Stimulated activated CD4-positive, alpha-beta T cell treated with anti-CD3 and anti-CD28 coated beads, Interleukin-4, amount 100 ng/mL, for 1 hour (primary cell): ENCODE results near the gene LINGO3.
A peak's percentile ranks its signal among the peaks of the same experiment; 100 is the strongest.

ENCODE experiments used
- DNase-seq: peaks from one replicate; pipeline ENCODE4 v3.0.0-alpha.2; 2020

Gene LINGO3

DNA sequence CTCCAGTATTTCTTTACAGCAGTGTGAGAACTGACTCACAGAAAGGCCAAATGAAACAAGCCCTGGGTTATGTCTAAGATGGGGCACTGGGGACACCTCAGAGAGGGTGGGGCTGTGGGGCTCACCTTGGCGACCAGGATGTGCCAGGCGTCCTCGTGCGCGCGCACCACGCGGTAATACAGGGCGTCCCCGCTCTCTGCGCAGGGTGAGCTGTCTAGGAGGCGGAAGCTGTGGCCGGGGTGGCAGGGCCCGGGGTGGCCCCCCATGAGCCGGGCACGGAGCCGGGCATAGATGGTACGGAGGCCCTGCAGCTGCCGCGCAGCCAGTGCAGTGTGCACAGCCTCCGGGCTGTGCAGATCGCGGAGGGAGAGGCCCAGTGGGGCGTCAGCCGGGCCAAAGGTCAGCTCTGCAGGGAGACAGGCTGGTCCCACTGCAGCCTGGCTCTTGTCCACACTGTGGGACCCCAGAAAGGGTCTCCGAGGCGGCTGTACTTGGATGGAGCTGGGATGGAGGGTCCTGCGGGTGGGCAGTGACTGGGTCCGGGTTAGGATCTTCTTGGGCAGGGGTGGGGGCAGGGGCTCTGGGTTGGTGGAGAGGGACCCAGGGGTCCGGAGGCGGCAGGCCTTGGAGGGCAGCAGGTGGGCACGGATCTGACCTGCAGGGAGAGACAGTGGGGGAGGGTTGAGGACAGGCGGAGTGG is 29.3 kb downstream of the LINGO3 start:
- DNase-seq, result no peak

DNA sequence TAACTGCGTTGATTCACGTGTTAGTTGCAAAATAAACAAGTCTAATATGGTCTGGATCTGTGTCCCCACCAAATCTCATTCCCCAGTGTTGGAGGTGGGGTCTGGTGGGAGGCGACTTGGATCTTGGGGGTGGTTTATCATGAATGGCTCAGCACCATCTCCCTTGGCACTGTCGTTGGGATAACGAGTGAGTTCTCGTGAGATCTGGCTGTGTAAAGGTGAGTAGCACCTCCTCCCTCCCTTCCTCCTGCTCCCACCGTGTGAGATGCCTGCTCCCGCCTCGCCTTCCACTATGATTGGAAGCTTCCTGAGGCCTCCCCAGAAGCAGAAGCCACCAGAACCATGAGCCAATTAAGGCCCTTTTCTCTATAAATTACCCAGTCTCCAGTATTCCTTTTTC is 30.8 kb downstream of the LINGO3 start:
- no peak for DNase-seq

DNA sequence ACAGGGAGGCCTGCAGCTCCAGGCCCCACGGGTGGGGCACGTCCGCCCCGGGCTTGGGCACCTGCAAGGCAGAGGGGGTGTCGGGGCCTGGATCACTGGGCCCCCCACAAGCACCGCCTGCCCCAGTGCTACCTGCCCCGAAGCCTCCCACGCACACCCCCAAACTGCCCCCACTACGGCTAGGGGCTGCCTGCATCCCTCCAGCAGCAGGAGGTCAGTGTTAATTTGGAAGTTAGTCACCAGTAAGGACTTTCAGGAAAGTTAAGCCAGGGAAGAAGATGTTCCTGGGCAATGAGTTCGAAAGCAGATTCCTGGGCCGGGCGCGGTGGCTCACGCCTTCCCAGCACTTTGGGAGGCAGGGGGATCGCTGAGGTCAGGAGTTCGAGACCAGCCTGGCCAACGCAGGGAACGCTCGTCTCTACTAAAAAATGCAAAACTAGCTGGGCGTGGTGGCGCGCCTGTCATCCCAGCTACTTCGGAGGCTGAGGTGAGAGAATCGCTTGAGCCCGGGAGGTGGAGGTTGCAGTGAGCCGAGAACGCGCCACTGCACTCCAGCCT is 31.4 kb downstream of the LINGO3 start:
- no peak for DNase-seq

DNA sequence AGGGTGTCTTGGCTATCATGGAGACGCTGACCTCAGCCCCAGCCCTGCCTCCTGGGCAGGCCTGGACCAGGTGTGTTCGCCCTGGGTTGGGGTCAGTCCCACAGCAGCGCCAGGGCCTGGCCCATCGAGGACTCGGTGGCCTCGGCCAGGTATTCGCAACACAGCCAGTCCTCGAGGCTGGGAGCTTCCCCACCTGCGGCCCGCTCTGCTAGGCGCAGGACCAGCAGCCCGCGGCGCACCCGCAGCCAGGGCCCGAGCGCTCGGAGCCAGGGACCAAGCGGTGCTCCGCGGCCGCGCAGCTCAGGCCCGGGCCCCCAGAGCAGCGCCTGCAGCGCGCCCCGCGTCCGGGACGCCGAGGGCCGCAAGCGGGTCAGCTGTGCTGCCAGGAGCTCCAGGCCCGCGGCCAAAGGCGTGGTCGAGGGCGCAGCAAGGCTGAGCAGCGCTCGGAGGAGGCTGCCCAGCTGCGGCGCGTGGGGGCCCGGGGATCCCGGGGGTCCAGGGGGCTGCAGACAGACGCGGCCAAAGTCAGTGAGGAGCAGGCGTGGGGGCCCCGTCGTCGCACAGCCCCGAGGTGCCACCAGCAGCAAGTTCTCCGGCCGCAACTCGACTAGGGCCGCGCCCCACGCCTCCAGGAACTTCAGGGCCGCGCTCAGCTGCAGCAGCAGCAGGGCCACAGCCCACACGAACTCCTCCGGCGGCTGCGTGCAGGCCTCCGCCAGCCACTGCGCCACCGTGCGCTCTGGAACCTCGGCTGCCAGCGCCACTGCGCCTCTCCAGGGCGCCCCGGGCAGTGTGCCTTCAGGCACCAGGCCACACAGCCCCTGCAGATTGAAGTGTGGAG is 32.1 kb downstream of the LINGO3 start:
- no peak for DNase-seq

DNA sequence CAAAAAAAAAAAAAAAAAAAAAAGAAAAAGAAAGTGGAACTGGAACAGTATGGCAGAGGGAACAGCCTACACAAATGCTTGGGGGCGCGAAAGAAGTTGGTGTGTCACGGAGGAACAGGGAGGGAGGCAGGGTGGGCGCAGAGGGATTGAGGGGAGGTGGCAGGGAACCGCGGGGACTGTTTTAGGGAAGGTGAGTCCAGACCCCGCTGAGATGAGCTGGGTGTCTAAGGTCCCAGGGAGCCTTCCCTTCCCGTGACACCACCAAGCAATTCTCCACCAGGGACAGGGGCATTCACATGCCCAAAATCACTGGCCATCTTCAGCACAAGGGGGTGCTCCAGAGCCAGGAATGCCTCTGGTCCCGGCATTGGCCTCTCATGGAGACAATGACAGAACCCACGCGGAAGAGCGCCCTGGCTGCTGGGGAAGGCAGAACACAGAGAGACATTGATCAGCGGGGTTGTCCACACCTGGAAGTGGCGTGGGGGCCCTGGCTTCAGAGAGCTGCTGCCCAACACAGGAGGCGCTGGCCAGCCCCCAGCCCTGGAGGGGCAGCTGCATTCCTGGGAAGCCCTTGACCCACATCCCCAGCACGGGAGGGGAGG is 32.9 kb downstream of the LINGO3 start:
- peak; percentile 41 for DNase-seq

DNA sequence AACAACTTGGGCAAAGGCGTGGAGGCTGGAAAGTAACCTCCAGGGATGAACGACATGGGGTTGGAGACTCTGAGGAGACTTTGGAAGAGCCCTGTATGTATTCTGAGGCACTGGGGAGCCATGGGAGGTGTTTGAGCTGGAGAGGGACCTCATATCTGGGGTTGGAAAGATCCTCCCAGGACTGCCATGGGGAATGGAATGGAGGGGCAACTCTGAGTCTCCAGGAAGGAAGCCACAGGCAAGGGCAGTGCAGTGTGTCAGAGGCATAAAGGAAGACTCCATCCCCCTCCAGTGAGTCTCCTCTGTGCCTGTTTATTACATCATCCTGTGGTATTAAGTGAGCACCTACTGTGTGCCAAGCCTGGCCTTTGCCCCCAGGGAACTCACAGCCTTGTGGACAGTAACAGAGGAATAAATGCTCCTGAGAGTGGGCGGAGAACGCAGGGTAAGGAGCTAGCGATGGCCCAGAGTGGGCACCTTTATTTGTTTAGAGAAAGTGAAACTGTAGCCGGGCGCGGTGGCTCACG is 33.7 kb downstream of the LINGO3 start:
- DNase-seq, result no peak

DNA sequence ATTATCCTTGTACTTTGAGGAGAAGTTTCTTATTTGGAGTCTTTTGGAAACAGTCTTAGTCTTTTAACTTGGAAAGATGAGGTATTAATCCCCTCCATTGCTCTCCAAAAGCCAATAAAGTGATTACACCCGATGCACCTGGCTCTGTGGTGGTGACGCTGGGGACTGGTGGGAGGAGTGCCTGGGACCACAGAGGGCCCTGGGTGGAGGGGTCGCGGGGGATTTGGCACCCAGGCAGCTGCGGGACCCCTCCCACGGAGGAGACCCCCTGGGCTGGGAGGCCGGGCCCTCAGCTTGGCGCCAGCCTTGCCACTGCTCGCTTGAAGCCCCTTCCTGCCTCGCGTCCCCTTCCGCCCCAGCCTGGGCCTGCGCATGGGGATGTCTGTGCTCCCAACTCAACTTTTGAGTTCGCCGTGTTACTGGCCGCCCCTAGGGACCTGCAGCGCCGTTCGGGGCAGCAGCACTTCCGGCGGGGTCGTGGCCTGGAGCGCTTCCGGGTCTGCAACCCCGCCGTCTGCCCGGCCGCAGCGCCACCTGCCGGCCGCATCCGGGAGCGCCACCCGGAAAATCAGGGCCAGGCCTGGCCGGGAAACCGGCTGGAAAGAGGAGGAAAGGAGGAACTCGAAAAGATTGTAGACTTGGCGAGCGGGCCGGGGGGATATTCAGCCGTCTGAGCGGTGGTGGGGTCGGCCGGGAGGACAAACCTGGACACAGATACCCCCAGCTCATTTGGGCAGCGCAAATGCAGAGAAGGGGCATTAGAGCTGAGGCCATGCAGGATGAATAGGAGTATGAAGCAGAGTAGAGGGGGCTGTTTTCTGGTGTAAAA is 34.4 kb downstream of the LINGO3 start:
- DNase-seq, result peak; percentile 72

DNA sequence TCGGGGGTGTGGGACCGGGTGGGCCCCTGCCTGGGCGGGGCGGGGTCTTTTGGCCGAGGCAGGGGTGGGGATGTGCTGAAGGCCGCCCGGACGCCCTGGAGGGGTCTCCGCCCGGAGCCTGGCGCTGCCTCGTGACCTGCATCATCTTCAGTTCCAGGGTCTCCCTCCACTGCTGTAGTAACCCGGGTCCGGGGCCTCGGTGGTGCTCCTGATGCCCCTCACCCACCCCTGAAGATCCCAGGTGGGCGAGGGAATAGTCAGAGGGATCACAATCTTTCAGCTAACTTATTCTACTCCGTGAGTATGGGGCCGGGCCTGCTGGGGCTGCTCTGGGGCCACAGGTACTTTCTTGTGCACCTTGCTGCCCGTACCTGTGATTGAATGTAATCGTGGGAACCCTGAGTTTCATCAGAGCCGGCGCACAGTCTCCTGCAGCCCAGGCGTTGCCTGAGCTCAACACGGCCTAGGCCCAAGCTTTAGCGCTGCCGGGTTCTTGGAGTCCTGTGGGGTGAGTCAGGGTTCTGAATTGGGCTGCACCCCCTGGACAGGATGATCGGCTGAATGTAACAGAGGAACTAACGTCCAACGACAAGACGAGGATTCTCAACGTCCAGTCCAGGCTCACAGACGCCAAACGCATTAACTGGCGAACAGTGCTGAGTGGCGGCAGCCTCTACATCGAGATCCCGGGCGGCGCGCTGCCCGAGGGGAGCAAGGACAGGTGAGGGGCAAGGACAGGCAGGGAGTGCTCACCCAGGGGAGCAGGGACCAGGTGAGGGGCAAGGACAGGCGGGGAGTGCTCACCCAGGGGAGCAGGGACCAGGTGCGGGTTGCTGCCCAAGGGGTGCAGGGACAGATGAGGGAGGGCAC is 36.5 kb downstream of the LINGO3 start:
- DNase-seq, result no peak

DNA sequence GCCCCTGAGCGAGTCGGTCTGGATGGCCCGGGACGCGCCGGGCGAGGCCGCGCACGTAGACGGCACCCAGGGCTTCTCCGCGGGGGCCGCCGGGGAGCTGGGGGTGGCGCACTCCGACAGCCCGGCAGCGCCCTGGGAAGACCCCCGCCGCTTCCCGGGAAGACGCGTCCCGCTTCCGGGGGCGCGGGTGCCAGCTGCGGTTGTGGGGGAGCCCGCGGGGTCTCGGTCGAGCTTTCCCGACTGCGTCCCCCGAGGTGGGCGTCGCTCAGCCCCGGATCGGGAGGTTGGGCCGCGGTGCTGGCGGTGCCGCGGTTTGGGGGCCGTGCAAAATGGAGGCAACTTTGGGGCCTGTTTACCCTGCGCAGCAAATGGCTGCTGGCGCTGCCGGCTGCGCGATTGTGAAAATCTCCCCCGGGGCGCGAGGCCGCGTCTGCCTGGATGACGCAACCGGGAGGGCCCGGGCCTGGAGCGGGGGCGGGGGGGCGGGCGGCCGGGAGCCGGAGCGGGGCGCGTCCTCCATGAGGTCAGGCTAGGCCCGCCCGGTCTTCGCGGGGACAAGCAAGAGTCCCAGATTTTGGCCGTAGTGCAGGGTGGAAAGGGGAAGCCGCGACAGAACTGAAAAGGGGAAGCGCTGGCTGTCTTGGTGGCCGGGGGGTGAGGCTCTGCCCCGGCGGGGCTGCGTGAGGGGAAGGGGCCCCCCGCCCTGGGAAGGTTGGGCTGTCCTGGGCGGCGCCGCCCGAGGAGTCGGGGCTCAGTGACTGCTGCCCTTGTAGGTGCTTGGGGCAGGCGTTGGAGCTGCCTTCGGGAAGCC is 37.3 kb downstream of the LINGO3 start:
- peak; percentile 79 for DNase-seq

DNA sequence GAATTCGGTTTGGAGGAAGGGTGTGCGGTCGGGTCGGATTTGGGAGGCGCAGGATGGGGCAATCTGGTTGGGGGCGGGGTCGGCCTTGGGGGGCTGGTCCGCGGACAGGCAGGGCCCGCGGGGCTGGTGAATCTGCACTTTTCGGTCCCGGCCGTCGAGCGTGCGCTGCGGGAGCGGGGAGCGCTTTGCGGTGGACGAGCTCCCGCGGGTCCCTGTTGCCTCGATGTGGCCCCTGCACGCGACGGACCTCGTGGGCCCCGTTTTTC is 37.9 kb downstream of the LINGO3 start:
- peak; percentile 53 for DNase-seq

DNA sequence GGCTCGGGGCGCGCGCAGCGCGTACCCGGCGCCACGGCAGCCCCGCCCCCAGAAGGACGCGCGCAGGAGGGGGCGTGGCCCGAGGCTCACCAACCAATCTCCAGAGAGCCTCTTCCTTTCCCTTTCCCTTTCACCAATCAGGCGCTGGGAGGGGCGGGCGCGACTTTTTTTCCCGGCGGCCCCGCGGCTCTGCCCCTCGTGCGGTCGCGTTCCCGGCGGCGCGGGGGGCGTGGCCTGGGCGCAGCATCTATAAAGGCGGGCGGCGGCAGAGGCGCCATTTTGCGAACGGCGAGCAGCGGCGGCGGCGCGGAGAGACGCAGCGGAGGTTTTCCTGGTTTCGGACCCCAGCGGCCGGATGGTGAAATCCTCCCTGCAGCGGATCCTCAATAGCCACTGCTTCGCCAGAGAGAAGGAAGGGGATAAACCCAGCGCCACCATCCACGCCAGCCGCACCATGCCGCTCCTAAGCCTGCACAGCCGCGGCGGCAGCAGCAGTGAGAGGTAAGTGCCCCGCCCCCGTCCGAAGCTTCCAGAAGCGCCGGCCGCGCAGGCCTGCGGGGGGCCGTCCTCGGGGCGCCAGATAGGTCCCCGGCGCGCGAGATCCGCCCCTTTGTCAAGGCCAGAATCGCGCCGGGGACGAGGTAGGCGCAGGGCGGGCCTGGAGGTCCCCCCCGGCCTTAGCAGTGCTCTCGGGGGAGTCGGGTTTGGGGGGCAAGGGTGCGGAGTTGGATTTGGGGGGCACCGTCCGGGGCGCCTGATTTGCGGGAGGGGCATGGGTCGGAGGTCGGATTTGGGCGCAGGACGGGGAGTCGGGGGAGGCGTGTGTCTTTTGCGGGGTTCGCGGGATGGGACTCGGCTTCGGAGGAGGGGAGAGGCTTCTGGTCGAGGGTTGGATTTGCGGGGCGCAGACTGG is 38.5 kb downstream of the LINGO3 start:
- peak; percentile 99 for DNase-seq

DNA sequence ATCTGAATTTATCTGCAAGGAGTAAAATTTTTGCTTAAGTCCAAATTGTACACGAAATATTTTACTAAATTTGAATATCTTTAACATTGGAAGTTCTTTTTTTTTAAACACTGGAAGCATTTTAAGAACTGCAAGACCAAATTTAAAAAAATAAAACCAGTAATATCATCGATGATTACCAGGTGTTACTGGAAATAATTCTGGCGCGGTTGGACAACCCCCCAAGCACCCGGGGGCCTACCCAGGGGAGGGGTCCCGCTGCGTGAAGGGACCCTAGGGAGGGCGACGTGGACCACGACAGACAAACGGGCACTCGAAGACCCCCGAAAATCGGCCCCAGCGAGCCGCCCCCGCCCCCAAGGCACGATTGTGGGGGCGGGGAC is 39.1 kb downstream of the LINGO3 start:
- no peak for DNase-seq

DNA sequence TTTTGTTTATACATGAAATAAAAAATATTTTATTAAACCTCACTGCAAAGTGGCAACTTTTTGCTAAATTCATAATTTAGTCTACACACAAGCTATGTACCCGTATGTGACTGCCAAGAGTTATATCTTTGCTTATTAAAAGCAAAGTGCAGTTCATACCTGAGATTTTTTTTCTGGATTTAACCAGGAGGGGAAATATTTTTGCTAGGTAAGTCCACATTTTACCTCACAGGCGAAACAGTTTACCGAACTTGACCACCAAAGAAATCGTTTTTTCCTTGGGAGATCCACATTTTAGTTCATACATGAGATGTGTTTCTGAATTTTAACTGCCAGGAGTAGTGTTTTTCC is 39.5 kb downstream of the LINGO3 start:
- DNase-seq, result no peak

DNA sequence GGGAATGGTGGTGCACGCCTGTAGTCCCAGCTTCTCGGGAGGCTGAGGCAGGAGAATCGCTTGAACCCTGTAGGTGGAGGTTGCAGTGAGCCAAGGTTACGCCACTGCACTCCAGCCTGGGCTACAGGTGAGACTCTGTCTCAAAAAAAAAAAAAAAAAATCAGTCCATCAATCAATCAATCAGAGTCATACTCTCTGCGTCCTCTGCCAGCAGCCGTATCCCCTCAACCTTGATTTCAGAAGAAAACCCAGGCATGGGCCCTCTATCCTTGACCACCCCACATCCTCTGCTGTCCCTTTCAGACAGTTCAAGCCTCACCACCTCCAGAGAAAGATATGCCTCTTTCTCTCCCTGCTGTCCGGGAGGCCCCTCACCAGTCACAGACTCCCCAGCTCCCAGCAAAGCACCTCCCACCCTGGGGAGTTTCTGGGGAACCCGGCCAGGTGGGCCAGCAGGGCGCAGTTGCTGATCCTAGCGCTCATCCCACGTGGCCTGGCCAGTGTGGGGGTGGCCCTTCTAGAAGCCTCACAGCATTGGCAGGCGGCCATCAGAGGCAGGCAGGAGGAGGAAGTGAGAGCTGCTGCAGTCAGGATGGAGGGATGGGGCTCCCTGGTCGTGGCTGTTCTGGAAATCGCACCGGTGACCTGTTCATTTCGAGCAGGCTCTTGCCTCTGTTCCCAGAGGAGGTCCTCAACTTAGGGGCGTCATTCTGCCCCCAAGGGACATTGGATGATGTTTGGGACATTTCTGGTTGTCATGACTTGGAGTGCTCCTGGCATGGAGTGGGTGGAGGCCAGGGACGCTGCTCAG is 41.6 kb downstream of the LINGO3 start:
- peak; percentile 38 for DNase-seq

DNA sequence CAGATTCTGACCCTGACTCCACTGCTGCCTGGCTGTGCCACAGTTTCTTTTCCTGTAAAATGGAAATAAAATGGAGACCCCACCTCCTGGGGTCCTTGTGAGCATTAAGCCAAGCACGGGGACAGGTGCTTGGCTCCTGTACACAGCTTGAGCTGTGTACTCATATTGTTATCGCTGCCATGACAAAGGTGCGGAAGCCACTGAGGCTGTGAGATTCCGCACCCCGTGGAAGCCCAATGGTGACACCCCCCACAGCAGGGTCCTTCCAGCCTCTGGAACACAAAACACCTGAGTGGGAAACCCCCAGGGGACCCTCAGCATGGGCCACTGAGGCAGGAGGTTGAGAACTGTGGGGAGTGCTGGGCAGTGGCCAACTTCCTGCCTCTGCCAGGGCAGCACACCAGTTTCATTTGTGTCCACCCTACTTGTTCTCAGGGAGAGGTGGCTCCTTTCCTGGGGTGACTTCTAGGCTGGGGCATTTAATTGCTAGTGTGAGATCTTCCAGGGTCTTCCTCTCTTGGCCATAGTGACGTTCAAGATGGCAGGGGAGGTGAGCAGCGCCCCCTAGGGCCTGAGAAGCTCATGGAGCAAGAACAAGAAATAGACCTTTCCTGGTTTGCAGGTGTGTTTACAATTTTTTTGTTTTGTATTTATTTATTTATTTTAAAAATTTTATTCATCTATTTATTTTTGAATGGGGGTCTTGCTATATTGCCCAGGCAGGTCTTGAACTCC is 46.3 kb downstream of the LINGO3 start:
- peak; percentile 61 for DNase-seq

DNA sequence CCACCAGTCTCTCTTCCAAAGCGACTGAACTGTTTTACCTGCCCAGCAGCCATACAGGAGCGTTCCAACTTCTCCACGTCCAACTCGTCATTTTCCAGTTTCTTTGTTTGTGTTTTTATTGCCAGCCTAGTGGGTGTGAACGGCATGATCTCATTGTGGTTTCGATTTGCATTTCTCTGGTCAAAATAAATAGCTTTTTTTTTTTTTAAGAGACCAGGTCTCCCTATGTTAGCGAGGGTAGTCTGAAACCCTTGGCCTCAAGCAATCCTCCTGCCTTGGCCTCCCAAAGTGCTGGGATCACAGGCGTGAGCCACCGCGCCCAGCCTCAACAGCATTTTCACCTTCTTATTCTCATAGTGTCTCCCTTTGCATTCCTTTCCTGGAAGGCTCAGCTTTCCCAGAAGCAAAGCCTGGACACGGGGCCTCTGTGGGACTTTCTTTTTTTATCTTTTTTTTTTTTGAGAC is 47.6 kb downstream of the LINGO3 start:
- DNase-seq, result no peak

DNA sequence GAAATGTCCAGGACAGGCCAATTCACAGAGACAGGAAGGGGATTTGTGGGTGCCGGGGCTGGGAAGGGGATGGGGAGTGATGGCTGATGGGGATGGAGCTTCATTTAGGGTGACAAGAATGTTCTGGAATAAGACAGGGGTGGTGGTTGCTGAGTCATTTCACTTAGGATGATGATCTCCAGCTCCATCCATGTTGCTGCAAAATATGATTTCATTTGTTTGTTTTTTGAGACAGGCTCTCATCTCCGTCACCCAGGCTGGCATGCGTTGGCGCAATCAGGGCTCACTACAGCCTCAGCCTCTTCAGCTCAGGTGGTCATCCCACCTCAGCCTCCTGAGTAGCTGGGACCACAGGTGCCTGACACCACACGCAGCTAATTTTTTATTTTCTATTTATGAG is 48.6 kb downstream of the LINGO3 start:
- no peak for DNase-seq
